ENCODE data around the gene CHST3.

- no peak for TF ChIP-seq POLR2A (IDR thresholded peaks at IDR 0.05; ENCODE audit: low read depth, low read length)
- TF ChIP-seq POU2F2 (IDR thresholded peaks at IDR 0.05; ENCODE audit: low read depth, low read length), result no peak
- no peak for TF ChIP-seq POLR2AphosphoS5 (IDR thresholded peaks at IDR 0.05; ENCODE audit: low read depth, low read length)
- no peak for TF ChIP-seq SPI1 (IDR thresholded peaks at IDR 0.05; ENCODE audit: low read depth, low read length)
- TF ChIP-seq TAF1 (IDR thresholded peaks at IDR 0.05; ENCODE audit: low read depth, low read length), result no peak
- TF ChIP-seq PAX5 (IDR thresholded peaks at IDR 0.05; ENCODE audit: insufficient read depth, low read length, severe bottlenecking), result no peak
Measured at GRCh38 chr10:72061491-72061890, 97.3 kb downstream of the CHST3 start.
